ENCODE results near the gene GABPA. TPM values are rescaled to one million over a fixed set of nuclear protein-coding genes. Genes with fewer than 3 reads are reported as not detected.

Gene GABPA
- total RNA-seq (ENCODE audit: low replicate concordance): 39.0 and 66.5 TPM in 2 replicates

DNA sequence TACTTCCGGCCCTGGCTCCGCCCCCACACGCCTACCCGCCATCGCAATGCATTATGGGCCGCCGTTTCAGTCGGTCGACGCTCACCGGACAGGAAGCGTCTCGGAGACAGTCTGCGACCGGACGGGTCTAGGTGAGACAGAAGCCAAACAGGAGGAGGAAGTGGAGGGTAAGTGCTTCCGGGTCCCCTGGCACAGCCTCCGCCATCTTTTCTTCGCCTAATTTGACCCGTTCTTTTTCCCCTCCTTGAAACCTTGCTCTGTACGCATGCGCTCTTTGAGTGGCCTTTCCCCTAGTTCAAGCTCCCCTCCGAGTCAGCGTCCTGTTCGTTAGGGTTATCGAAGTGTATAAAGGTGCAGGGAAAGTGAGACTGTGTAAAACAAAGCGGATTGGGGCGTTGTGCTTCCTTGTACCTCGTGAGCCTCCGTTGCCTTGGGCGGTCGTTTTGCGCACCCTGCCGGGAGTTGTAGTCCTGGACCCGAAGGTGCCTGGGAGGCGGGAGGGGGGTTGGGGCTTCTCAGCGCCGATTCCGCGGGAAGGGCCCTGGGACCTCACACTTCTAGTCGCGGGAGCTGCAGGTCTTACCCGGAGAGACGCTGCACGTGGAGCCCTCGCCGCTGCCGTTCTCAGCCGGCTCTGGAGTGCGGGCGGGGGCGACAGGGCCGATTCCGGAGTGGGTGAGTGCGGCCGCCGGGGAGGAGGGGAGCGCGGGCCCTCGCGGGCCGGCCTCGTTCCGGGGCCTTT is at the start of gene GABPA, which contains the start of gene ATP5PF:
GABPA (plus strand) TSS at position 69 of the 742 bp plus-strand sequence. CDS start 6,627 bp downstream, outside the sequence.
ATP5PF (minus strand) TSS at position 1 of the 742 bp plus-strand sequence. CDS start 5,110 bp downstream, outside the sequence.
- Mint-ChIP-seq H3K27ac (peak within 1 kb of the TSS; percentile 100), H3K36me3 (no peaks in the 10 kb centered on the region), H3K9me3 (no peaks in the 10 kb centered on the region), H3K4me1 (peaks cover 30% of the 10 kb centered on the region), H3K4me3 (peak within 1 kb of the TSS; percentile 100), H3K27me3 (ENCODE audit: insufficient read depth, low read depth) (peaks cover 5% of the 10 kb centered on the region)
- no peaks in the 10 kb centered on the region for H3K27me3 ChIP-seq
- peak; percentile 98 for DNase-seq (ENCODE audit: low spot score)
- H3K4me2 ChIP-seq: peak within 1 kb of the TSS; percentile 100
- peaks cover 13% of the 10 kb centered on the region for H3K4me1 ChIP-seq
- no peaks in the 10 kb centered on the region for H3K36me3 ChIP-seq
- H2AFZ ChIP-seq (replicated peaks): peak within 1 kb of the TSS; percentile 97
- H3F3A ChIP-seq (ENCODE audit: low read depth): peaks cover 26% of the 10 kb centered on the region
- H3K27ac ChIP-seq: peak within 1 kb of the TSS; percentile 100
- H3K9me3 ChIP-seq (ENCODE audit: low read depth): no peaks in the 10 kb centered on the region
- H4K20me1 ChIP-seq (ENCODE audit: low read depth): peaks cover 20% of the 10 kb centered on the region
- TF ChIP-seq EZH2phosphoT487 (IDR thresholded peaks at IDR 0.05) (no peak), EZH2 (IDR thresholded peaks at IDR 0.05) (peak; percentile 52)
- H3K9ac ChIP-seq: peak within 1 kb of the TSS; percentile 99
- peak within 1 kb of the TSS; percentile 97 for H3K4me3 ChIP-seq
- H3K79me2 ChIP-seq (ENCODE audit: low read depth): peaks cover 88% of the 10 kb centered on the region

DNA sequence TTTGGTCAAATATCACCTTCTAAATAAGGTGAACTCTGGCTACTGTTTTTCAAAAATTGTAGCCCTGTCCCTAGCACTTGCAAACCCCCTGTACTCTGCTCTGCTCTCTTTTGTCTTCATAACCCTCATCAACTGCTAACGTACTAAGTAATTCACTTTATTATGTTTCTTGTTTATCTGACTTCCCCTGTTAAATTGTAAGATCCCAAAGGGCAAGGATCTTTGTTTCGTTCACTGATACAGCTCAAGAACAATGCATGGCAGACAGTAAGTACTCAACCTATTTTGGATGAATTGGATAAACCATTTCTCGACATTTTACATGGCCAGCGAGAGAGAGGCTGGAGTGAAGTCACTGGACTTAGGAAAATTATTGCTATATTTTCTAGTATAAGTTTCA is 47.0 kb upstream of the GABPA start:
- Histone ChIP-seq H3F3A (ENCODE audit: low read depth) (no peaks in the 10 kb centered on the region), H3K4me1 (no peaks in the 10 kb centered on the region), H3K27me3 (no peaks in the 10 kb centered on the region), H3K9ac (no peak overlapping the region), H3K4me2 (no peak overlapping the region), H4K20me1 (ENCODE audit: low read depth) (no peaks in the 10 kb centered on the region), H3K79me2 (ENCODE audit: low read depth) (no peaks in the 10 kb centered on the region), H3K4me3 (no peak overlapping the region), H2AFZ (replicated peaks) (no peak overlapping the region), H3K36me3 (no peaks in the 10 kb centered on the region), H3K27ac (no peak overlapping the region), H3K9me3 (ENCODE audit: low read depth) (no peaks in the 10 kb centered on the region)
- TF ChIP-seq, protein P1, sequence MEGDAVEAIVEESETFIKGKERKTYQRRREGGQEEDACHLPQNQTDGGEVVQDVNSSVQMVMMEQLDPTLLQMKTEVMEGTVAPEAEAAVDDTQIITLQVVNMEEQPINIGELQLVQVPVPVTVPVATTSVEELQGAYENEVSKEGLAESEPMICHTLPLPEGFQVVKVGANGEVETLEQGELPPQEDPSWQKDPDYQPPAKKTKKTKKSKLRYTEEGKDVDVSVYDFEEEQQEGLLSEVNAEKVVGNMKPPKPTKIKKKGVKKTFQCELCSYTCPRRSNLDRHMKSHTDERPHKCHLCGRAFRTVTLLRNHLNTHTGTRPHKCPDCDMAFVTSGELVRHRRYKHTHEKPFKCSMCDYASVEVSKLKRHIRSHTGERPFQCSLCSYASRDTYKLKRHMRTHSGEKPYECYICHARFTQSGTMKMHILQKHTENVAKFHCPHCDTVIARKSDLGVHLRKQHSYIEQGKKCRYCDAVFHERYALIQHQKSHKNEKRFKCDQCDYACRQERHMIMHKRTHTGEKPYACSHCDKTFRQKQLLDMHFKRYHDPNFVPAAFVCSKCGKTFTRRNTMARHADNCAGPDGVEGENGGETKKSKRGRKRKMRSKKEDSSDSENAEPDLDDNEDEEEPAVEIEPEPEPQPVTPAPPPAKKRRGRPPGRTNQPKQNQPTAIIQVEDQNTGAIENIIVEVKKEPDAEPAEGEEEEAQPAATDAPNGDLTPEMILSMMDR (IDR thresholded peaks at IDR 0.05): no peak
- TF ChIP-seq EZH2 (IDR thresholded peaks at IDR 0.05): no peak
- no peak for TF ChIP-seq EZH2phosphoT487 (IDR thresholded peaks at IDR 0.05)
- H3K9me3 Mint-ChIP-seq: no peaks in the 10 kb centered on the region
- DNase-seq (ENCODE audit: low spot score): no peak
- no peaks in the 10 kb centered on the region for H3K4me1 Mint-ChIP-seq
- no peaks in the 10 kb centered on the region for H3K27me3 Mint-ChIP-seq (ENCODE audit: insufficient read depth, low read depth)
- H3K4me3 Mint-ChIP-seq: no peak overlapping the region
- peaks cover 17% of the 10 kb centered on the region for H3K36me3 Mint-ChIP-seq
- no peak overlapping the region for H3K27ac Mint-ChIP-seq

DNA sequence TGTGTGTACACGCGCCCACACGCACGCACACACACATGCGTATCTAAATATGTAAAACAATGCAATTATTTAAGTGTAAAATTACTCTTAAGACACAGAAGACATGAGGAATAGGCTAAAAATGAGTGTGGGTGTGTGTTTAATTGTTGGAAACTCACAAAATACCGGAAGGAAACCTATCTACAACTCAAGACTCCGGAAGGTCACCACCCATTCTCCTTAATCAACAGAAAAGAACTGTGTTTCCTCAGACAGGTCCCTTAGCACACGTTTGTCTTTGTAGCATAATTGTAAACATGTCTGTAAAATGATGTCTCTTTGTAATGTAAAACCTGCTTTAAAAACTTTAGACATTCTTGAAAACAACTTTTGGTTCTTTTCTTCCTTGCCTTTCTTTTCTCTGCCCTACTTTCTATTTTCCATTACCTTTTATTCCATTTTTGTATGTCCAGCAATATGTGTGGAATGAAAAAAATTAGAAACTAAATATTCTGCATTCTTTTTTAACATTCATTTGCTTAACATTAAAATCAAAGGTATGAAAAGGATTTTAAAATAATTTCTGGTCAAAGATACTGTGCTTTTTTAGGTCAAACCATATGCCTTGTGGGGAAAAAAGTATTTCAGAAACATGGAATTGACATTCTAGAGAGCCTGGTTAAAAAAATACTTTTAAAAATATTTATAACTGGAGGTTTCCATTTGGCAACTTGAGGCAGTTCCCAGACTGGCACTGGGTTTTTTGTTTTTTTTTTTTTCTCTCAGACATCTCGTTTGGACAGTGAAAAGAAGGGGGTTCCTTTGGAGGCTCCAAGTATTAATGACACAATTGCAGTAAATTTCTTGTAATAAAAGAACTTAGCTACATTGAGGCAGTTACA is 46.3 kb upstream of the GABPA start:
- H3F3A ChIP-seq (ENCODE audit: low read depth): no peaks in the 10 kb centered on the region
- no peak overlapping the region for H3K4me3 Mint-ChIP-seq
- no peaks in the 10 kb centered on the region for H3K27me3 ChIP-seq
- no peak for DNase-seq (ENCODE audit: low spot score)
- no peak overlapping the region for H2AFZ ChIP-seq (replicated peaks)
- H3K4me3 ChIP-seq: no peak overlapping the region
- H3K4me1 Mint-ChIP-seq: no peaks in the 10 kb centered on the region
- H3K27ac Mint-ChIP-seq: no peak overlapping the region
- H3K4me2 ChIP-seq: no peak overlapping the region
- no peaks in the 10 kb centered on the region for H3K79me2 ChIP-seq (ENCODE audit: low read depth)
- TF ChIP-seq EZH2 (IDR thresholded peaks at IDR 0.05) (no peak), EZH2phosphoT487 (IDR thresholded peaks at IDR 0.05) (no peak)
- TF ChIP-seq, protein P1 (IDR thresholded peaks at IDR 0.05): no peak
- no peaks in the 10 kb centered on the region for H3K27me3 Mint-ChIP-seq (ENCODE audit: insufficient read depth, low read depth)
- H3K36me3 Mint-ChIP-seq: peaks cover 19% of the 10 kb centered on the region
- H3K9me3 ChIP-seq (ENCODE audit: low read depth): no peaks in the 10 kb centered on the region
- H3K4me1 ChIP-seq: no peaks in the 10 kb centered on the region
- no peaks in the 10 kb centered on the region for H3K36me3 ChIP-seq
- H4K20me1 ChIP-seq (ENCODE audit: low read depth): no peaks in the 10 kb centered on the region
- no peak overlapping the region for H3K9ac ChIP-seq
- no peaks in the 10 kb centered on the region for H3K9me3 Mint-ChIP-seq
- H3K27ac ChIP-seq: no peak overlapping the region

Measured in neural progenitor cell (in vitro differentiated cells).